Measurements from ENCODE around the gene FEM1B.

FEM1B gene

DNA sequence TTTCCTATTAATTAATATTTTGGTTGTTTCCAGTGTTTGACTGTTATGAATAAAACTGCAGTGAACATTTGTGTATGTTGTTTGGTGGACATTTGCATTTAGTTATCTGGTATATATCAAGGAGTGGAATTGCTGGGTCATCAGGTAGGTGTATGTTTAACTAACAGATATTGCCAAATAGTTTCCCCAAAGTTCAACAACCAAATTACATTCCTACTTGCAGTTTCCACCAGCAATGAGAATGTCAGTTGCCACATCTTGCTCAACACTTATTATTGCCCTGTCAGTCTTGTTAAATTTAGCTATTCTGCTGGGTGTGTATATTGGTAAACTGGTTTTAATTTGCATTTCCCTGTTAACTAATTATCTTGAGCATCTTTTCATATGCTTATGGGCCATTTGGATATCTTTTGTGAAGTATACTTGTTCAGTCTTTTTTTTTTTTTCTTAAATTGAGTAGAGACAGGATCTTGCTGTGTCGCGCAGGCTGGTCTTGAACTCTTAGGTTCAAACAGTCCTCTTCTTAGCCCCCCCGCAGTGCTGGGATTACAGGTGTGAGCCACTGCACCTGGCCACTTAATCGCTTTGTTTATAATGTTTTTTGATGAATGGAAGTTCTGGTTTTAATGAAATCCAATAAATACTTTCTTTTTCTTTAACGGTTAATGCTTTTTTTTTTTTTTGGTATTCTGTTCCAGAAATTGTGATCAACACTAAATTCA lies 7.9 kb downstream of the FEM1B start:
- no peak for DNase-seq (ENCODE audit: low read depth in 2 of 2)

DNA sequence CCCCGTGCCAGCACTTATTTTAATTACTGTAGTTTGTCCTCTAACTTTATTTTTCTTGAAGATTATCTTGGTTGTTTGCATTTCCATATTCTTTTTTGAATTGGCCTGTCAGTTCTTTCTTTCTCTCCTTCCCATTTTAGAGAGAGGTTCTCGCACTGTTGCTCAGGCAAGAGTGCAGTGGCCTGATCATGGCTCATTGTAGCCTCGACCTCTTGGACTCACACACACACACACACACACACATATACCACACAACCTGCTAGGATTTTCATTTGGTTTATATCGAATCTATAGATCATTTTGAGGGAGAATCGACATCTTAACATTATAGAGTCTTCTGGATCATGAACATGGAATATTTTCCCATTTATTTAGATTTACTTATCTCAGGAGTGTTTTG lies 8.7 kb downstream of the FEM1B start:
- no peak for DNase-seq (ENCODE audit: low read depth in 2 of 2)

DNA sequence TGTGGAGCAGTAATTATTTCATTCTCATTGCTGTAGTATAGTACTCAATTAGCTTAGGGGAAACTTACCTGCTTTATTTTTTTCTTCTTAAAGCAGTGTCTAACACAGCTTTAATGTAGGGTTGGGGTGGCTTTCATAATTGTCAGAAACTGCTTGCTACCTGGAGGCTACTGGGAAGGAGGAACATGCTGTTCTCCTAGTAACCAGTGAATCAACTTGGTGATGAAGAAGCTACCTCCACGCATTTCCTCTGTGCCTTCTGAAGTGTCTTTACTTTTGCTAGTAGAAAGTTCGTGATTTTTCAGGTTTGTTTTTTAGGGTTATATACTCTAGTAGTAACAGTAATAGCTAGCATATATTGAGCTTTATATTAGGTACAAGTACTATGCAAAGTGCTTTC lies 11.5 kb downstream of the FEM1B start:
- DNase-seq (ENCODE audit: low read depth in 2 of 2) = no peak

DNA sequence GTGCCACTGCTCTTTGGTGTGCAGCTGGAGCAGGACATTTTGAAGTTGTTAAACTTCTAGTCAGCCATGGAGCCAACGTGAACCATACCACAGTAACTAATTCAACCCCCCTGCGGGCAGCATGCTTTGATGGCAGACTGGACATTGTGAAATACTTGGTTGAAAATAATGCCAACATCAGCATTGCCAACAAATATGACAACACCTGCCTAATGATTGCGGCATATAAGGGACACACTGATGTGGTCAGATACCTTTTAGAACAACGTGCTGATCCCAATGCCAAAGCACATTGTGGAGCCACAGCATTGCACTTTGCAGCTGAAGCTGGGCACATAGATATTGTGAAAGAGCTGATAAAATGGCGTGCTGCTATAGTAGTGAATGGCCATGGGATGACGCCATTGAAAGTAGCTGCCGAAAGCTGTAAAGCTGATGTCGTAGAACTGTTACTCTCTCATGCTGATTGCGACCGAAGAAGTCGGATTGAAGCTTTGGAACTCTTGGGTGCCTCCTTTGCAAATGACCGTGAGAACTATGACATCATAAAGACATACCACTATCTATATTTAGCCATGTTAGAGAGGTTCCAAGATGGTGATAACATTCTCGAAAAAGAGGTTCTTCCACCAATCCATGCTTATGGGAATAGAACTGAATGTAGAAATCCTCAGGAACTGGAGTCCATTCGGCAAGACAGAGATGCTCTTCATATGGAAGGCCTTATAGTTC lies 12.2 kb downstream of the FEM1B start:
- DNase-seq (ENCODE audit: low read depth in 2 of 2) = no peak

- DNase-seq (ENCODE audit: low read depth in 2 of 2) = no peak
These were observed 13.2 kb downstream of the FEM1B start for GRCh38 chr15:68290715-68291114.

- no peak for DNase-seq (ENCODE audit: low read depth in 2 of 2)
These were observed 14.7 kb downstream of the FEM1B start for GRCh38 chr15:68292157-68292781.

DNA sequence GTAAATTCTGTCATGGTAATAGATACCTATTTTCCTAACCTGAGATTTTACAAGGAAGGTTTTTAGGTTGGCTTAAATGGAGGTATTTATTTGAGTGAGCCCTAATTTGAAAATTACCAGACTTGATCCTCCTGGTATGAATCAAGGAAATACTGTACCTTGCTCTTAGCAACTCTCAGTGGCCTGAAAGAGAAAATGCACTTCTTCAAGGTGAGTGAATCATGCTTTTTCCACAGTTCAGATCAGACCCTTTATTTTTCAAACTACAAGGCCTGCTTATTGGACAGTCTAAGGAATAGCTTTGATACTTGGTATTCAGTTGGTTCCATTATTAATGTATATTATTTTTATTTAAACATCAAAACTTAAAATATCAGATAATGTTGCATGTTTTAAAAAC lies 15.4 kb downstream of the FEM1B start:
- no peak for DNase-seq (ENCODE audit: low read depth in 2 of 2)

DNA sequence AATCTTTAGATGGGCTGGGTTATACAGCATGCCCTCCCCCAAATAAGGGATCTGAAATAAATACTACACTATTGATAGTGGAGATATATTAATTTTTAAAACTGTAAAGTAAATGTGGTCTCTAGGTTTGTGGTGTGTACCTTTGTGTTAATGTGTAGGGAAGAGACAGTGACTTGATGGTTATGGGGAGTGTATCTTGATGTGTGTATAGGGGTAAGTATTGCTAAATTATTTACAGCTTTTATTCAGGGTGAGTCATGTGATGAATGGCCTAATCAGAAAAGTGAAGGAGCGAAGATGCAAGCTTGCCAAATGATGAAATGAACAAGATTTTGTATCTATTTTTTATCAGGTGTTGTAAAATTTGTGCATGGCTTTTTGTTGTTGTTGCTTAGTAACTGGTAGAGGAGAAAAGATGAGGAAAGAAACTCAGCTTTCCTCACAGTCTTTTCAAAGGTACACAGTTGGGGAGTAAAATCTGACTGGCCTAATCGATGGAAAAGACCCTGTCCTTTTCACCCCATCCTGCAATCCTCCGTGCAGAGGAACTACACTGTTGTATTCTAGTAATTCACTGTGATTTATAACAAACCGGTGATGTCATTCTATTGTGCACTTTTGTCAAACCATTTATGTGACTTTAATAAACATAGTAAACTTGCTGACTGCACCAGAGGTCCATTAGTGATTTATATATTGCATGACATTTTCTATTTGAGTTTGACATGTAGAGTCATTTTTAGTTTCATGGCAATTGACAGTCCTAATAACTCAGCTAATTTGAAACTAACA lies 17.7 kb downstream of the FEM1B start:
- no peak for DNase-seq (ENCODE audit: low read depth in 2 of 2)

GRCh38 chr15:68298336-68298735 lies 20.8 kb downstream of the FEM1B start:
- no peak for DNase-seq (ENCODE audit: low read depth in 2 of 2)

DNA sequence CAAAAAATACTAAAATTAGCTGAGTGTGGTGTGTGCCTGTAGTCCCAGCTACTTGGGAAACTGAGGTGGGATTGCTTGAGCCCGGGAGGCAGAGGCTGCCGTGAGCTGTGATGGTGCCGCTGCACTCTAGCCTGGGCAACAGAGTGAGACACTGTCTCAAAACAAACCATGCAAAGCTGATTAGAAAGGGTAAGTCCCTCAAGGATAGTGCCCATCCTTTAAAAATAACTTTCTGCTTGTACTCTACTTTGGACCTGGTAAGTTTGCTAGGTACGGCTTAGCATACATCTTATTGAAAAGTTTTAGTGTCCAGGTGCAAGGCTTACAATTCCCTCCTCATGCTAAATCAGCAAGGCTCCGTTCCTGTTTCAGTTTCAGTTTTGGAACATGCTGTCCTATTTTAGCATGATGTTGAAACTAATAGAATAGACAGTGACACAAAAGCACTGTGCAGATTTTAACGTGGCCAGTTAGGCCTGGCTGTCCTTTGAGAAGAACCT lies 21.4 kb downstream of the FEM1B start:
- DNase-seq (ENCODE audit: low read depth in 2 of 2) = no peak

GRCh38 chr15:68299436-68299835 lies 21.9 kb downstream of the FEM1B start:
- no peak for DNase-seq (ENCODE audit: low read depth in 2 of 2)

- no peak for DNase-seq (ENCODE audit: low read depth in 2 of 2)
These were observed 22.8 kb downstream of the FEM1B start for GRCh38 chr15:68300115-68300940.

- no peak for DNase-seq (ENCODE audit: low read depth in 2 of 2)
These were observed 23.8 kb downstream of the FEM1B start for GRCh38 chr15:68301301-68301700.

- DNase-seq (ENCODE audit: low read depth in 2 of 2) = no peak
These were observed 25.2 kb downstream of the FEM1B start for GRCh38 chr15:68302729-68303128.

GRCh38 chr15:68303134-68303533 lies 25.6 kb downstream of the FEM1B start:
- DNase-seq (ENCODE audit: low read depth in 2 of 2) = no peak

- DNase-seq (ENCODE audit: low read depth in 2 of 2) = no peak
These were observed 26.3 kb downstream of the FEM1B start for GRCh38 chr15:68303560-68304436.

- DNase-seq (ENCODE audit: low read depth in 2 of 2) = no peak
These were observed 27.2 kb downstream of the FEM1B start for GRCh38 chr15:68304589-68305337.

DNA sequence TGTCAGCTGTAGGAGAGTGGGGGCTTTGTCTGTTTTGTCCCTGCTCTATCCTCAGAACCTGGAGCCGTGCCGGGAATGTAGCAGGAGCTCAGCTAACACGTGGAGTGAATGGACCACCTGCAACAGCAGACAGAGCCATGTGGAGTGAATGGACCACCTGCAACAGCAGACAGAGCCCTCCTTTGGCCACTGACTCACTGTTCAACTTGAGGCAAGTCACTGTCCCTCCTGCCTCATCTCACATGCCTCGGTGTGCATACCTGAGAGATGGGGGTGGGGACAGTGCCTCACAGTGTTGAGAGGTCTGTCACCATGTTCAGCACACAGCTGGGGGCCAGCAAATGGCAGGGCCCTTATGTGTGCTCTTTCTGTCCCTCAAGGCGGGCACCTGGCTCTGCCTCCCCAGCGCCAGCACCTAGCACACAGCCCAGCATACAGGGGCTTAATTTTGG lies 27.9 kb downstream of the FEM1B start:
- no peak for DNase-seq (ENCODE audit: low read depth in 2 of 2)

Data from stimulated activated CD4-positive, alpha-beta T cell treated with anti-CD3 and anti-CD28 coated beads, Interleukin-4, amount 100 ng/mL, for 48 hours (primary cell).